Activated gamma-delta T cell treated with Interleukin-2 at 50 U/mL for 16 hours (primary cell): Measurements from ENCODE around the gene BEST3.
A peak's percentile ranks its signal among the peaks of the same experiment; 100 is the strongest.
"Not testable (repeated sequence)": the region's sequence is repeated elsewhere in the genome, so short reads cannot be mapped to it uniquely, and the experiment has no call there.

Source experiments
- DNase-seq: peaks from one replicate; pipeline ENCODE4 v3.0.0-alpha.2; 2020

BEST3 gene

DNA sequence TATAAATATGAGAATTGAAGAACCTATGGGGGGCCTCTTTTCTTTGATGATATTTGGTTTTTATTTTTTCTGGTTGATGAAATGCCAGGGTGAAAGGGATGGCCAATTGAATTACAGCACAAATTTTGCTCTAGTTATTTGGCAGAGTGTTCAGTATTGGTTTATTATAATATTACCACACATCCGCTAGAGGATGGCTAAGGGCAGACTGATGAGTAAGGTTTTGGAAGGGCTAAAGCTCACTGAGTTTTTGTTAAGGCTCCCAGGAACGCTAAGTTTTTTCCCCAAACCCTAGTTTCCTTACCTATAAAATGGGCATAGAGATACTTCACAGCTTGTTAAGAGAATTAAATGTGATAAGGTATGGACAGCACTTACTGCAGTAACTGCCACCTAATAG is 54.1 kb downstream of the BEST3 start:
- DNase-seq: no peak

DNA sequence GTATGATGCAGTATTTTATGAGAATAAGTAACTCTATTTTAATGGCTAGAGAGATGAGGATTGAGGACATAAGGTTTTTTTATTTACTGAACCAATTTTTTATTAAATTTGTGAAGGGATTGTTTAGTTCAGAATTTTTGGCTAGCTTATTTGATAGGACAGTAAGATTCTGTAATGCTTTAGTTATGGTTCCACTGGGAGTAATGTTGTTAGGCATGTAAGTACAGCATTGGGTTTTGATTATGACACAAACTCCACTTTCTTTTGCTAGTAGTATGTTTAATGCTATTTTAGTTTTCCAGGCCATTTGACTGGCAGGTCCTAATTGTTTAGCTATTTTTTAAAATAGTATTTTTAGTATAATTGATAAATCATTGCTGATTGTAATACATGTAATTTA is 54.6 kb downstream of the BEST3 start:
- DNase-seq: no peak

DNA sequence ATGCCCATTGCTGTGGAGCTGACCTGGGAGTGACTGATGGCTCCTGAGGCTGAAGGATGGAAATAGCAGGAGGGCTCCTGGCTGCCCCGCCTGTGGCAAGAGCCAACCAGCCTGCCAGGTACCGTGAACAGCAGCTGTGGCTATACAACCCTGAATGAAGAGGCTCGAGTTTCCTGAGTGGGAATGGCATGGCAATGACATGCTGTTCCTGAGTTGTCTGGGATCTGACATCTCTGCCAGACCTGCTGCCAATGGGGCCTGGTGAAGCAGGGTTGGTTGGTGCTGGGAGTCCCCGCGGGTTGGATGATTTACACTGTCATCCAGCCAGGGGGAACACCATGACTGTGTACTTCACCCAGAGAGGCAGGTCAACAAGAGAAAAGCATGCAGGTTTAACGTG is 56.6 kb downstream of the BEST3 start:
- DNase-seq: no peak

DNA sequence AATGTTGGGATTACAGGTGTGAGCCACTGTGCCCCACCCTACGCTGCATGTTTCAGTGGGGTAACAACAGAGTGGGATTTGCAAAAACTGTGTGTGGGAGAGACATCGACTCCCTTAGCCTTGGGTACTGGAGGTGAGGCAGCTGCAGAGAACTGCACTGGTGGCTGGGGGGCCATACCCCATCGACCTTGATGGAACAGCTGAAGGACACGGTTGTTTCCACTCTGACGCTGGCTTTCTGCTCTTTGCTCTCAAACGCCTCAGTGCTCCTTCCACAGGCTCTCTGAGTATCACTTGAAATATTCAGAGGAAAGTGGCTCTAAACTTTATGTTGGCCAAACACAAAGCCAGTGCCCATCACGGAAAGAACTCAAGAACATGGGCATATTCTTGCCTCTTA is 57.6 kb downstream of the BEST3 start:
- DNase-seq: no peak

DNA sequence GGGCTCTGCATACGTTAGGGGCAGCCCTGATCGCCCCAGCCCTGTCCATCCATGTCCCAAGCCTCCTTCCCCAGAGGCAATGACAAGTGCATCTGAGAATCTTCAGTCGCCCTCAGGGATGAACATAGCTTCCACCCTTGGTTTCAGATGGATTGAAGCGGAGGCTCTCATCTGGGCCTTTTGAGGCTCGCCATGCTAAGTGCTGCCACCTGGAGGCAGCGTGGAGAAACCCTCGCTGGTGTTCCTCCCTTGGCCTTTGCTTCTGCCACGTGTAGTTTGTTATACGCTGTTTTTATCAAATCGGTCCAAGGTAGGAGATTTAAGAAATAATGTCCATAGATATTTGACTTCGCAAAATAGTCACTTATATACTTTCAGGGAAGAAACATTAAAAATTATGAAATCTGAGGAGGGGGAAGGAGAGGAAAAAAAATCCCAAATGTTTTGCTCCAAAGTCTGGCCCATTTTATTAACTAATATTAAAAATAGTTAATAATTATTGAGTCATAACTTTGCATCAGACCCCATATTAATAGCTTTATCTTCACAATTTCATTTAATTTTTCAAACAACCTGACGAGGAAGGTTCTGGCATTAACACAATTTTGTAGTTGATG is 59.6 kb downstream of the BEST3 start:
- peak; percentile 56 for DNase-seq

DNA sequence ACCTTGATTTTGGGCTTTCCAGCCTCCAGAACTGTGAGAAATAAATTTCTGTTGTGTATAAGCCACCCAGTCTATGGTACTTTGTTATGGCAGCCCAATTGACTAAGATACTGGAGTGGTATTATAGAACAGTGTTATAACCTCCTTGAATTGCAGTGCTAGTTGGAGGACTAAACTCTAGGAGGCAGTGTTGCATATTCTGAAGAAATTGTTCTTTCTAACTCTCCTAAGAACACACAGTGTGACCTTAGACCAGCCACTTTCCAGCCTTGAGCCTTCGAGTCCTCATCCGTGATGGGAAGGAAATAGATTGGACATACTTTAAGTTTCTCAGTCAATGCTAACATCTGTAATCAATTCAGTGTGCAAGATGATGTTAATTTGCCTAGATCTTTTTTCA is 66.0 kb downstream of the BEST3 start:
- no peak for DNase-seq

DNA sequence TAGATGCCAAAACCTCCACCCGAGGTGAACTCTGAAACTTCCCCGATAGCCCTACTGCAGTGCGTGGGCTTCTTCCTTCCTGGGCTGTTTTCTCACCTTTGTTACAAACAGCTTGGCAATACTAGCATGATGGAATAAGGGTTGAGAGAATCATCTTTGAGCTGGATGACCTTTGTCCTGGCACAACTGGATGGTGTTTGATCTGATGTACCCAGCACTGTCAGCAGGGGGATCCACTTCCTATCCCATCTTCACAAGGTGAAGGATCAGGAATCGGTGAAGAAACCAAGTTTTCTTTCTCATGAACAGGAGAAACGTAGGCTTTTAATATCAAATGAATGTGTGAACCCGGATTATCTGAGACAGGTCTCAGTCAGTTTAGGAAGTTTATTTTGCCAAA is 68.9 kb downstream of the BEST3 start:
- DNase-seq: no peak

DNA sequence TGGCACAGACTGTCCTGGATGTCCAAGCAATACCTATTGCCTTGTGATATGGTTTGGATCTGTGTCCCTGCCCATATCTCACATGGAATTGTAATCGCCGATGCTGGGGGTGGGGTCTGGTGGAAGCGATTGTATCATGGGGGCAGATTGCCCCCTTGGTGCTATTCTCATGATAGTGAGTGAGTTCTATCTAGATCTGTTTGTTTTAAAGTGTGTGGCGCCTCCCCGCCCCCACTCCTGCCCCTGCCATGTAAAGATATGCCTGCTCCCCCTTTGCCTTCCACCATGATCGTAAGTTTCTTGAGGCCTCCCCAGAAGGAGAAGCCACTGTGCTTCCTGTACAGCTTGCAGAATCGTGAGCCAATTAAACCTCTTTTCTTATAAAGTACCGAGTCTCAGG is 71.6 kb downstream of the BEST3 start:
- DNase-seq: no peak

DNA sequence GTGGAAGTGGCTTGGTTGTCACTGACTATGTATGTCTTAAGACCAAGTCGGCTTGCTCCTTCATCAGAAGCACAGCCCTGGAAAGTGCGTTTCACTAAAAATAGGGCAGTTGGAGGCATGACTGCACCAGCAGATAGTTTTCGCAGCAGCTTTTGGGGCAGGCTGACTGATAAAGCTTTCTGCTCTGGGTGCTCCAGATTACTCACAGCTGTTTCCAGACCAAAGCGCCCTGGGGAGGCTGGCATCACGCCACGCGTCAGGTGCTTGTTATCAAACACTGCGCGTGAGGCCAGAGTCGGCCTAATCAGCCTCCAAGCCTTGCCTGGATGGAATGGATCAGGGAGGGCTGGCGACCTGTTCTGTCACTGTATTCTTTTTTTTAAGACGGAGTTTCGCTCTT is 75.1 kb downstream of the BEST3 start:
- no peak for DNase-seq

GRCh38 chr12:69621551-69621950 is 77.6 kb downstream of the BEST3 start:
- no peak for DNase-seq

- DNase-seq: no peak
Measured at GRCh38 chr12:69620921-69621320, 78.2 kb downstream of the BEST3 start.

GRCh38 chr12:69620077-69620476 is 79.0 kb downstream of the BEST3 start:
- no peak for DNase-seq

- DNase-seq: no peak
Measured at GRCh38 chr12:69619050-69619449, 80.1 kb downstream of the BEST3 start.

DNA sequence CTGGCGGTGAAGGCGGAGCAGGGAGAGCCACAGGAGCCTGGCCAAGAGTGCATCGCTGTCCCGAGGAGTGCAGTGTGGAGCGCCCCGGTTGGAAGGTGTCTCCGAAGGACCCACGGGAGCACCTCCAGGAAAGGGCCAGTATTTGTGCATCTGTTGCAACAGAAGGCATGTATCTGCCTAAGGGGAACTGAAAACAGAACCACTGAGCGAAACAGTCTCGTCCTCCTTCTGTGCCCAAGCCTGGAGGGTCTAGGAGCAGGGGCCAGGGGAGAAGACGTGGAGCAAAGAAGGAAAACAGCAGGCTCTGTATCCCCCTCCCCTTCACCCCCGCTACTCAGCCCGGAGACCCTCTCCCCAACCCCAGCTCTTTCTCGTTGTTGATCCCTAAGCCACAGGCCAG is 83.1 kb downstream of the BEST3 start:
- DNase-seq: no peak

- DNase-seq: no peak
Measured at GRCh38 chr12:69613351-69613750, 85.8 kb downstream of the BEST3 start.

GRCh38 chr12:69610729-69611128 is 88.4 kb downstream of the BEST3 start, which contains the start of gene LRRC10:
TSS of gene LRRC10 (minus strand) at chr12:69610907. CDS start at chr12:69610838, 69 bp downstream.
- DNase-seq: no peak

DNA sequence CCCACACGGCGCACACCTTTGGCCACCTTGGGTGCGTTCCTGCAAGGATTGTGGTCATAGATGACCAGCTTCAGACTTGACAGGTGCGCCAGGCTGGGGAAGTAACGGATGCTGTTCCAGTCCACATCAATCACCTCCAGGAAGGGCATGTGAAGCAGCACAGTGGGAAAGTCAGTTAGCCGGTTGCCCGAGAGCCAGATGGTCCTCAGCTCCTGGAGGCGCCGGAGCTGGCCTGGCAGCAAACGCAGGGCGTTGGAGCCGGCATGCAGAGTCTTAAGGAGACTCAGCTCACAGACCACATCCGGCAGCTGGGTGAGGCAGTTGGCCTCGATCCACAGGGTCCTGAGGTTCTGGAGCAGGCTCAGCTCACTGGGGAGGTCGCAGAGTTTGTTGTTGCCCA is 89.0 kb downstream of the BEST3 start:
- DNase-seq: no peak

- DNase-seq: no peak
Measured at GRCh38 chr12:69608114-69608513, 91.0 kb downstream of the BEST3 start.

DNA sequence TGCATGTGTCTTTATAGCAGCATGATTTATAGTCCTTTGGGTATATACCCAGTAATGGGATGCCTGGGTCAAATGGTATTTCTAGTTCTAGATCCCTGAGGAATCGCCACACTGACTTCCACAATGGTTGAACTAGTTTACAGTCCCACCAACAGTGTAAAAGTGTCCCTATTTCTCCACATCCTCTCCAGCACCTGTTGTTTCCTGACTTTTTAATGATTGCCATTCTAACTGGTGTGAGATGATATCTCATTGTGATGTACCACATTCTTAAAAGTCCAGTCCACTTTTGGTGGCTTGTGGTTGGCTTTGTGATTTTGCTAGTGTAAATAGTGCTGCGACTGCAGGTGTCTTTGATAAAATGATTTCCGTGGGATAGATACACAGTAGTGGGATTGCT is 94.8 kb downstream of the BEST3 start:
- not testable (repeated sequence) for DNase-seq
